IMR-90 (cell line): ENCODE measurements around the gene NUP153. TPM values are rescaled to one million over a fixed set of nuclear protein-coding genes. Genes with fewer than 3 reads are reported as not detected.
A peak's percentile ranks its signal among the peaks of the same experiment; 100 is the strongest.

Experiments used
- ATAC-seq: fragments of 200-7000 bp; cut with Tn5 transposase; 2 replicates; pipeline ENCODE4 v1.9.1; 2020; ENCODE audit warnings: low read depth, mild to moderate bottlenecking, moderate library complexity
- BruUV-seq: library from RNA; stranded (reverse); fragments of 400-500 nt; replicated peaks from 2 replicates; lab custom pipeline; 2021; lab: Mats Ljungman, UMichigan
- CTCF ChIA-PET: fragments of 300-600 bp; formaldehyde crosslinking; extraction: SDS; loops from one replicate; lab custom pipeline; 2021; ENCODE audit warnings: antibody characterized with exemption; lab: Yijun Ruan, JAX
- POLR2A ChIA-PET: fragments of 300-600 bp; sonication (Branson Sonifier 250); formaldehyde crosslinking; loops from one replicate; lab custom pipeline; 2022; ENCODE audit warnings: antibody characterized with exemption; ENCODE audit not compliant: unreplicated experiment; lab: Charles Lee
- DNase-seq: peaks from one replicate; pipeline ENCODE4 v3.0.0; 2013
- H2AFZ ChIP-seq: replicated peaks from 2 replicates; pipeline ENCODE3; 2013; ENCODE audit warnings: low read length, mild to moderate bottlenecking; ENCODE audit not compliant: poor library complexity
- H2AK5ac ChIP-seq: 2 replicates; pipeline ENCODE4 v1.6.1; 2013; ENCODE audit warnings: low read depth, low read length, inconsistent platforms
- H2AK9ac ChIP-seq: replicated peaks from 2 replicates; pipeline ENCODE3; 2013; ENCODE audit warnings: mild to moderate bottlenecking, low read depth, low read length, moderate library complexity; ENCODE audit not compliant: poor library complexity
- H2BK120ac ChIP-seq: 2 replicates; pipeline ENCODE4 v1.6.1; 2013; ENCODE audit warnings: low read depth, low read length, inconsistent platforms
- H2BK15ac ChIP-seq: 3 replicates; pipeline ENCODE4 v1.6.1; 2013; ENCODE audit warnings: low read depth, low read length, inconsistent platforms
- H2BK20ac ChIP-seq: 2 replicates; pipeline ENCODE4 v1.6.1; 2013; ENCODE audit warnings: low read depth, mild to moderate bottlenecking, inconsistent platforms, low read length, moderate library complexity
- H2BK5ac ChIP-seq: 2 replicates; pipeline ENCODE4 v1.6.1; 2013; ENCODE audit warnings: mild to moderate bottlenecking, low read depth, low read length, inconsistent platforms; ENCODE audit not compliant: poor library complexity, severe bottlenecking
- H3K14ac ChIP-seq: replicated peaks from 2 replicates; pipeline ENCODE4 v1.6.1; 2013; ENCODE audit warnings: low read depth, low read length, inconsistent platforms
- H3K18ac ChIP-seq: 2 replicates; pipeline ENCODE4 v1.6.1; 2013; ENCODE audit warnings: low read depth, low read length, control low read depth
- H3K23ac ChIP-seq: 2 replicates; pipeline ENCODE4 v1.6.1; 2013; ENCODE audit warnings: low read depth, low read length, inconsistent platforms
- H3K27ac ChIP-seq: 2 replicates; pipeline ENCODE4 v1.5.1; 2013; ENCODE audit warnings: mild to moderate bottlenecking, control low read depth, low read length; ENCODE audit not compliant: insufficient read depth
- H3K27me3 ChIP-seq: 2 replicates; pipeline ENCODE4 v1.6.1; 2013; ENCODE audit warnings: low read length; ENCODE audit not compliant: control insufficient read depth, insufficient read depth
- H3K36me3 ChIP-seq: 2 replicates; pipeline ENCODE4 v1.6.1; 2013; ENCODE audit warnings: low read length, mixed read lengths; ENCODE audit not compliant: control insufficient read depth, insufficient read depth
- H3K4ac ChIP-seq: 2 replicates; pipeline ENCODE4 v1.6.1; 2013; ENCODE audit warnings: low read depth, low read length, inconsistent platforms
- H3K4me1 ChIP-seq: 2 replicates; pipeline ENCODE4 v1.6.1; 2013; ENCODE audit warnings: low read length, mixed read lengths; ENCODE audit not compliant: control insufficient read depth, insufficient read depth
- H3K4me2 ChIP-seq: 2 replicates; pipeline ENCODE4 v1.6.1; 2013; ENCODE audit warnings: low read depth, mild to moderate bottlenecking, control low read depth, low read length, moderate library complexity
- H3K4me3 ChIP-seq: 2 replicates; pipeline ENCODE4 v1.5.1; 2013; ENCODE audit warnings: low read depth, mild to moderate bottlenecking, control low read depth, low read length, moderate library complexity; ENCODE audit not compliant: insufficient read depth
- H3K56ac ChIP-seq: 2 replicates; pipeline ENCODE4 v1.6.1; 2013; ENCODE audit warnings: low read length, inconsistent platforms; ENCODE audit not compliant: insufficient read depth; ENCODE audit errors: extremely low read depth
- H3K79me1 ChIP-seq, 2 experiments: 2 replicates each; pipeline ENCODE4 v1.6.1; 2013; ENCODE audit warnings: low read length in 2 of 2, inconsistent platforms in 1 of 2, low read depth in 1 of 2
- H3K9ac ChIP-seq: 2 replicates; pipeline ENCODE4 v1.6.1; 2013; ENCODE audit warnings: low read depth, low read length, control low read depth
- H3K9me1 ChIP-seq: 2 replicates; pipeline ENCODE4 v1.6.1; 2013; ENCODE audit warnings: low read length, inconsistent platforms; ENCODE audit not compliant: insufficient read depth
- H3K9me3 ChIP-seq: 2 replicates; pipeline ENCODE4 v1.6.1; 2013; ENCODE audit warnings: low read length; ENCODE audit not compliant: control insufficient read depth, insufficient read depth
- H4K20me1 ChIP-seq: 2 replicates; pipeline ENCODE4 v1.6.1; 2013; ENCODE audit warnings: low read length, inconsistent platforms; ENCODE audit not compliant: insufficient read depth
- H4K5ac ChIP-seq: 2 replicates; pipeline ENCODE4 v1.6.1; 2013; ENCODE audit warnings: mild to moderate bottlenecking, low read depth, low read length, control low read depth
- H4K8ac ChIP-seq, 2 experiments: 2 replicates each; pipeline ENCODE4 v1.6.1; 2013; ENCODE audit warnings: low read depth in 2 of 2, low read length in 2 of 2, control low read depth in 1 of 2, inconsistent platforms in 1 of 2
- H4K91ac ChIP-seq: 2 replicates; pipeline ENCODE4 v1.6.1; 2013; ENCODE audit warnings: low read depth, low read length, inconsistent platforms; ENCODE audit not compliant: insufficient read depth
- USF2 ChIP-seq: fragments of 150-350 bp; IDR thresholded peaks from 2 replicates; pipeline ENCODE4 v1.6.1; 2017; ENCODE audit warnings: mild to moderate bottlenecking, antibody characterized with exemption, low read length, low read depth
- WGBS, 2 experiments: methylation state at CpG; one replicate each; pipeline versions ENCODE4 v1.1.5 to v1.1.7; 2013; ENCODE audit warnings: missing lambda C conversion rate in 2 of 2; ENCODE audit not compliant: insufficient read length in 1 of 2; ENCODE audit errors: extremely low coverage in 2 of 2; 5-methylcytosine and 5-hydroxymethylcytosine counted together
- dilution Hi-C: fragments of 300-500 bp; cut with HindIII; formaldehyde crosslinking; loops from one replicate; pipeline ENCODE4 v1.14.3; 2018; ENCODE audit warnings: low sequenced_read_pairs; ENCODE audit not compliant: unreplicated experiment
- in situ Hi-C: fragments of 300-500 bp; cut with MboI; formaldehyde crosslinking; loops from 3 replicates; pipeline ENCODE4 v1.14.3; 2019; ENCODE audit warnings: low sequenced_read_pairs, inconsistent platforms, mixed read lengths
- intact Hi-C: fragments of 100-400 bp; cut with micrococcal nuclease; formaldehyde crosslinking; loops from 2 replicates; pipeline ENCODE4 v1.10.0; 2022
- polyA plus RNA-seq, 3 experiments: library from polyadenylated mRNA; depleted of rRNA; stranded (reverse); fragments of >200 nt; gene quantifications; 2 replicates each; pipeline ENCODE4 v1.2.3, GENCODE V29; 2012; ENCODE audit warnings: low replicate concordance in 1 of 3
- total RNA-seq: library from RNA; depleted of rRNA; stranded (reverse); fragments of >200 nt; gene quantifications from 2 replicates; pipeline ENCODE4 v1.2.3, GENCODE V29; 2012

Gene NUP153
- total and polyA plus RNA-seq, 2 of the 4 experiments (the other 2 are of a cell fraction), result 17.2 to 39.4 TPM

- H3K4me2 ChIP-seq, result no peak overlapping the region
- H4K5ac ChIP-seq, result no peak overlapping the region
- no peak overlapping the region for H2AK9ac ChIP-seq
- H3K9ac ChIP-seq, result no peak overlapping the region
- no peak overlapping the region for H2BK120ac ChIP-seq
- no peak overlapping the region for H2AFZ ChIP-seq
- H3K18ac ChIP-seq, result no peak overlapping the region
- ATAC-seq, result no peak
- H2BK5ac ChIP-seq, result no peak overlapping the region
- no peak overlapping the region for H2BK20ac ChIP-seq
- no peak overlapping the region for H4K8ac ChIP-seq
- H3K4me3 ChIP-seq, result no peak overlapping the region
- peaks cover 9% of the 10 kb centered on the region for H3K36me3 ChIP-seq
- no peaks in the 10 kb centered on the region for H3K9me3 ChIP-seq
- H4K91ac ChIP-seq, result no peak overlapping the region
- H4K20me1 ChIP-seq, result no peaks in the 10 kb centered on the region; the same call in 1 of the 2 replicates
- dilution Hi-C loops, result no loop called here
- ChIA-PET POLR2A (no interaction called here), CTCF (interaction anchor here (1.0 kb wide), 1 partner anchor 9 kb away, joined by 3 read pairs; no protein-coding TSS in a partner anchor)
- H3K4me1 ChIP-seq, result peaks cover 2% of the 10 kb centered on the region; the same call in 1 of the 2 replicates
- H2AK5ac ChIP-seq, result no peak overlapping the region
- WGBS, 2 experiments, result no CpG with 5 or more reads among the region's 3 CpGs
- no peak overlapping the region for H3K14ac ChIP-seq
- H3K56ac ChIP-seq, result no peak overlapping the region
- H2BK15ac ChIP-seq, result no peak overlapping the region
- BruUV-seq, result TSS peak; percentile 59
- no peak overlapping the region for H3K4ac ChIP-seq
- no peaks in the 10 kb centered on the region for H3K27me3 ChIP-seq
- DNase-seq, result no peak
- TF ChIP-seq USF2, result no peak
- H3K9me1 ChIP-seq, result 0 out of 2 replicates have a peak, but pooled peaks cover 4% of the 10 kb centered on the region
- in situ Hi-C loops, result no loop called here
- H3K79me1 ChIP-seq, result peaks cover 0 to 4% of the 10 kb centered on the region in 2 experiments; a peak in 2 of 4 replicates
- H3K23ac ChIP-seq, result no peak overlapping the region
- no peak overlapping the region for H3K27ac ChIP-seq
- intact Hi-C loops, result no loop called here
Measured at GRCh38 chr6:17610835-17611234, 95.9 kb downstream of the NUP153 start.
